Mesothelial cell of epicardium (in vitro differentiated cells): ENCODE results near the gene SORCS3. TPM values are rescaled to one million over a fixed set of nuclear protein-coding genes. Genes with fewer than 3 reads are reported as not detected.

Experiments
- DNase-seq, 2 experiments: peaks; one replicate each; pipeline ENCODE4 v3.0.0; 2021; ENCODE audit warnings: low spot score in 2 of 2; ENCODE audit not compliant: unreplicated experiment in 2 of 2
- H3K27ac Mint-ChIP-seq: 2 replicates; pipeline ENCODE4 v1.8.0; 2021; ENCODE audit warnings: mixed read lengths
- H3K27me3 Mint-ChIP-seq: 2 replicates; pipeline ENCODE4 v1.8.0; 2021; ENCODE audit warnings: low read depth, mixed read lengths
- H3K36me3 Mint-ChIP-seq: 2 replicates; pipeline ENCODE4 v1.8.0; 2021; ENCODE audit warnings: mixed read lengths
- H3K4me1 Mint-ChIP-seq: 2 replicates; pipeline ENCODE4 v1.8.0; 2021; ENCODE audit warnings: mixed read lengths
- H3K4me3 Mint-ChIP-seq: 2 replicates; pipeline ENCODE4 v1.8.0; 2021; ENCODE audit warnings: mild to moderate bottlenecking, moderate library complexity, mixed read lengths
- H3K9me3 Mint-ChIP-seq: 2 replicates; pipeline ENCODE4 v1.8.0; 2021; ENCODE audit warnings: mixed read lengths
- total RNA-seq: library from RNA; stranded (reverse); gene quantifications from 3 replicates; pipeline ENCODE4 v1.2.1, GENCODE V29; 2021
- TF ChIP-seq, protein P1 (sequence below): fragments of 200-600 bp; sonication (generic); IDR thresholded peaks from one replicate; pipeline ENCODE4 v1.5.0; 2021; ENCODE audit warnings: antibody characterized with exemption; ENCODE audit not compliant: unreplicated experiment

The SORCS3 gene
- total RNA-seq, 1 donor from 2014 or later, result 0.04 TPM

- H3K9me3 Mint-ChIP-seq, result no peaks in the 10 kb centered on the region
- H3K4me1 Mint-ChIP-seq, result no peaks in the 10 kb centered on the region
- no peak overlapping the region for H3K4me3 Mint-ChIP-seq
- H3K36me3 Mint-ChIP-seq, result no peaks in the 10 kb centered on the region
- TF ChIP-seq, protein P1, sequence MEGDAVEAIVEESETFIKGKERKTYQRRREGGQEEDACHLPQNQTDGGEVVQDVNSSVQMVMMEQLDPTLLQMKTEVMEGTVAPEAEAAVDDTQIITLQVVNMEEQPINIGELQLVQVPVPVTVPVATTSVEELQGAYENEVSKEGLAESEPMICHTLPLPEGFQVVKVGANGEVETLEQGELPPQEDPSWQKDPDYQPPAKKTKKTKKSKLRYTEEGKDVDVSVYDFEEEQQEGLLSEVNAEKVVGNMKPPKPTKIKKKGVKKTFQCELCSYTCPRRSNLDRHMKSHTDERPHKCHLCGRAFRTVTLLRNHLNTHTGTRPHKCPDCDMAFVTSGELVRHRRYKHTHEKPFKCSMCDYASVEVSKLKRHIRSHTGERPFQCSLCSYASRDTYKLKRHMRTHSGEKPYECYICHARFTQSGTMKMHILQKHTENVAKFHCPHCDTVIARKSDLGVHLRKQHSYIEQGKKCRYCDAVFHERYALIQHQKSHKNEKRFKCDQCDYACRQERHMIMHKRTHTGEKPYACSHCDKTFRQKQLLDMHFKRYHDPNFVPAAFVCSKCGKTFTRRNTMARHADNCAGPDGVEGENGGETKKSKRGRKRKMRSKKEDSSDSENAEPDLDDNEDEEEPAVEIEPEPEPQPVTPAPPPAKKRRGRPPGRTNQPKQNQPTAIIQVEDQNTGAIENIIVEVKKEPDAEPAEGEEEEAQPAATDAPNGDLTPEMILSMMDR, result no peak
- H3K27ac Mint-ChIP-seq, result no peak overlapping the region
- peaks cover 39% of the 10 kb centered on the region for H3K27me3 Mint-ChIP-seq
- no peak for DNase-seq
These were observed 633.5 kb downstream of the SORCS3 start for GRCh38 chr10:105274556-105275070.

DNA sequence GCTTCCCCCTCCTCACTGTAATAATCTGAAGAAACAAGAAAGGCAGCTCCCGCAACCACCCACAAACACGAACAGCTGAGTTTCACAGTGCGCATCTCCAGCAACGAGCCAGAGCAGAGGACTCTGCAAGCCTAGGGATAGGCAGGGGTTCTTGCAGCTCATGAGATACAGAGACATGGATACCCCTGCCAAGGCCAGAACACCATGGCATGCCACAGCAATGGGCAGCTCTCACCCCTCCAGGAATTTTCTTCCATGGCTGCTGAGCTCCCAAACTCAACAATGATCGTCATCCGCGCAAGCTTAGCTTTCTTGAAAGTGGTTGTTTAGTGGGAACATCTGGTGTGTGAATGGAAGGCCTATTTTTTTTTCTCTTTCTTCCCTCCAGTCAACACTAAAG lies 637.3 kb downstream of the SORCS3 start:
- H3K9me3 Mint-ChIP-seq, result no peaks in the 10 kb centered on the region
- H3K36me3 Mint-ChIP-seq, result no peaks in the 10 kb centered on the region
- no peak overlapping the region for H3K27ac Mint-ChIP-seq
- TF ChIP-seq, protein P1, result no peak
- no peak for DNase-seq
- no peak overlapping the region for H3K4me3 Mint-ChIP-seq
- peaks cover 29% of the 10 kb centered on the region for H3K27me3 Mint-ChIP-seq
- H3K4me1 Mint-ChIP-seq, result no peaks in the 10 kb centered on the region

DNA sequence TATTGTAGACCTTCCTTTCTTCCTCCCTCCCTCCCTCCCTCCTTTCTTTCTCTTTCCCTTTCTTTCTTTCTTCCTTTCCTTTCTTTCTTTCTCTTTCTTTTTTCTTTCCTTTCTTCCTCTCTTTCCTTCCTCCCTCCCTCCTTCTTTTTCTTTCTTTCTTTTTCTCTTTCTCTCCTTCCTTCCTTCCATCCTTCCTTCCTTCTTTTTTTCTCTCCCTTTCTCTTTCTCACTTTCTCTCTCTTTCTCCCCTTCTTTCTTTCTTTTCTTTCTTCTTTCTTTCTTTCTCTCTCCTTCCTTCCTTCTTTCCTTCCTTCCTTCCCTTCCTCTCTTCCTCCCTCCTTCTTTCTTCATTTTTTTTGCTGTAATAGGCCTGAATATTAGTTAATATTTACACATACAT lies 638.0 kb downstream of the SORCS3 start:
- Mint-ChIP-seq H3K27ac (no peak overlapping the region), H3K4me3 (no peak overlapping the region), H3K4me1 (no peaks in the 10 kb centered on the region), H3K9me3 (no peaks in the 10 kb centered on the region), H3K27me3 (peaks cover 29% of the 10 kb centered on the region), H3K36me3 (no peaks in the 10 kb centered on the region)
- DNase-seq, result no peak
- TF ChIP-seq, protein P1, result no peak

- H3K9me3 Mint-ChIP-seq, result no peaks in the 10 kb centered on the region
- H3K4me1 Mint-ChIP-seq, result no peaks in the 10 kb centered on the region
- H3K4me3 Mint-ChIP-seq, result no peak overlapping the region
- H3K27ac Mint-ChIP-seq, result no peak overlapping the region
- DNase-seq, result no peak
- TF ChIP-seq, protein P1, result no peak
- H3K27me3 Mint-ChIP-seq, result peaks cover 22% of the 10 kb centered on the region
- H3K36me3 Mint-ChIP-seq, result no peaks in the 10 kb centered on the region
These were observed 639.8 kb downstream of the SORCS3 start for GRCh38 chr10:105280895-105281294.

- Mint-ChIP-seq H3K9me3 (no peaks in the 10 kb centered on the region), H3K4me3 (no peak overlapping the region), H3K36me3 (no peaks in the 10 kb centered on the region), H3K27me3 (peaks cover 14% of the 10 kb centered on the region), H3K27ac (no peak overlapping the region), H3K4me1 (no peaks in the 10 kb centered on the region)
- DNase-seq, result no peak
- TF ChIP-seq, protein P1, result no peak
These were observed 643.6 kb downstream of the SORCS3 start for GRCh38 chr10:105284476-105285215.
